PC-9 (cell line): ENCODE data around the gene SIPA1L3.

Experiments
- CTCF ChIP-seq: fragments of 200-600 bp; sonication (generic); conservative IDR thresholded peaks from 2 replicates; pipeline ENCODE4 v1.6.1; 2017; ENCODE audit warnings: mixed run types, antibody characterized with exemption, mild to moderate bottlenecking, moderate library complexity
- EZH2 ChIP-seq: fragments of 200-600 bp; sonication (generic); IDR thresholded peaks from 2 replicates; pipeline ENCODE4 v1.8.0; 2017; ENCODE audit warnings: antibody characterized with exemption, low read depth

GRCh38 chr19:37982655-37983054, 75.6 kb downstream of the SIPA1L3 start:
- TF ChIP-seq CTCF: no peak
- TF ChIP-seq EZH2: no peak
